ENCODE data around the gene CDH1. TPM values are rescaled to one million over a fixed set of nuclear protein-coding genes. Genes with fewer than 3 reads are reported as not detected.
A peak's percentile ranks its signal among the peaks of the same experiment; 100 is the strongest.

The CDH1 gene
- total RNA-seq, 1 donor from 2014 or later = 31.4 TPM

DNA sequence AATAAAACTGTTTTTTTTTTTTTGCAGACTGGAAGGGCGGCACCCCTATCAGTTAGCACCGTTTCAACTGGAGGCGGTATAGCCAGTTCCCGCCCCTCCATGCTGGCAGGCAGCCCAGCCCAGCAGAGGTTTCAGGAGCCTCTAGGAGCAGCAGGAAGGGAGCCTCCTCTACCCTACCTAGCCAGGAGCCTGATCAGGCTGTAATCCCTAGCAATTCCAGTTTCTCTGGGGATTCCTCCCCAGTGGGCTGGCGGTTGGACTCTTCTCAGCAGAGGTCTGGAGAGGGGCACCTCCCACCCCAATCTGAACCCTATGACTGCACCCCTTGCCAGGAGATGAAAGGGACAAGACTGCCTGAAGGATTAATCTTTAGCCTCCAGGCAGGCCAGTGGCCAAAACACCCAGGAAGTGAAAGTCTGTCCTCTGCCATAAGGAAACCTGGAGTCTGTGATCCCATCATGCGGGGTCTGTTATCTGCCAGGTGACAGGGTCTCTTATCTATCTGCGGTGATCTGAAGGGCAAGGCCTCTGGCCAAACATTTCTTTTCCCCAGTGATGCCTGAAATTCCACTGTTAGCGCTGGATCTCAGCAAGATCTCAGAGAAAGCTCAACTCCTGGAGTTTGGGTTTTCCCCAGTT is 4.9 kb upstream of the CDH1 start:
- DNase-seq (ENCODE audit: low read depth) = peak; percentile 48

- DNase-seq (ENCODE audit: low read depth) = no peak
These were observed 4.2 kb upstream of the CDH1 start for GRCh38 chr16:68732741-68733399.

GRCh38 chr16:68733570-68733969 is 3.5 kb upstream of the CDH1 start:
- DNase-seq (ENCODE audit: low read depth) = no peak

DNA sequence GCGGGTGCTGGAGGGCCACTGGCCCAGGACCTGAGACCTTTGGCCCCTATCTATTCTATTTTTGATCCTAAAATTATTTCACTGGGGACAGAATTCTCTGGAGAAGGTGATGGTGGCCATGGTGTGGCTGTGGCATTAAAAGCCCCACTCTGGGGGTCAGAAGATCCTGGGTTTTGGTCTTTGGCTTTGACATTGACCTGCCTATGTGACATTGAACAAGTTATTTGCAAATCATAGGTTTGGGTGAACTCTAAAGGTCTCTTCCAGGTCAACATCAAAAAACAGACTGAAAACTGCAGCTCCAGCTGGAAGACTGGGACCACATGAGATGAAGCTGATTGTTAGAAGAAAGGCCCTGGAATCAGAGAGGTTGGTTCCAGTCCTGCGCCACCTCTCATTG is 2.3 kb upstream of the CDH1 start:
- DNase-seq (ENCODE audit: low read depth) = no peak

DNA sequence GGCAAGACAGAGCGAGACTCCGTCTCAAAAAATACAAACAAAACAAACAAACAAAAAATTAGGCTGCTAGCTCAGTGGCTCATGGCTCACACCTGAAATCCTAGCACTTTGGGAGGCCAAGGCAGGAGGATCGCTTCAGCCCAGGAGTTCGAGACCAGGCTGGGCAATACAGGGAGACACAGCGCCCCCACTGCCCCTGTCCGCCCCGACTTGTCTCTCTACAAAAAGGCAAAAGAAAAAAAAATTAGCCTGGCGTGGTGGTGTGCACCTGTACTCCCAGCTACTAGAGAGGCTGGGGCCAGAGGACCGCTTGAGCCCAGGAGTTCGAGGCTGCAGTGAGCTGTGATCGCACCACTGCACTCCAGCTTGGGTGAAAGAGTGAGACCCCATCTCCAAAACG is 531 bp upstream of the CDH1 start:
- DNase-seq (ENCODE audit: low read depth) = no peak

DNA sequence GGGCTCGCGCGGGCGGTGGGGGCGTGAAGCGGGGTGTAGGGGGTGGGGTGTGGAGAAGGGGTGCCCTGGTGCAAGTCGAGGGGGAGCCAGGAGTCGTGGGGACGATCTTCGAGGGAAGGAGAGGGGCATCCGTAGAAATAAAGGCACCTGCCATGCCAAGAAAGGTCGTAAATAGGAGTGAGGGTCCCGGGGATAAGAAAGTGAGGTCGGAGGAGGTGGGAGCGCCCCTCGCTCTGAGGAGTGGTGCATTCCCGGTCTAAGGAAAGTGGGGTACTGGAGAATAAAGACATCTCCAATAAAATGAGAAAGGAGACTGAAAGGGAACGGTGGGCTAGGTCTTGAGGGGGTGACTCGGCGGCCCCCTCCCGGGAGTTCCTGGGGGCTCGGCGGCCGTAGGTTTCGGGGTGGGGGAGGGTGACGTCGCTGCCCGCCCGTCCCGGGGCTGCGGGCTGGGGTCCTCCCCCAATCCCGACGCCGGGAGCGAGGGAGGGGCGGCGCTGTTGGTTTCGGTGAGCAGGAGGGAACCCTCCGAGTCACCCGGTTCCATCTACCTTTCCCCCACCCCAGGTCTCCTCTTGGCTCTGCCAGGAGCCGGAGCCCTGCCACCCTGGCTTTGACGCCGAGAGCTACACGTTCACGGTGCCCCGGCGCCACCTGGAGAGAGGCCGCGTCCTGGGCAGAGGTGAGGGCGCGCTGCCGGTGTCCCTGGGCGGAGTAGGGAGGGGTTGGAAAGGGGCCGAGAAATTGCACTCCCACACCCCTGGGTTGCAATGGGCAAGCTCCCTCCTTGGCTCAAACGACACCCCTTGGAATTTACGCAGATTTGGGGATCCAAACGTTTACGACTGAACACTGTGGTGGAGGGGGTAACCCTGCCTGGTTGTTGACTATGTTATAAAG is 888 bp downstream of the CDH1 start:
- DNase-seq (ENCODE audit: low read depth) = no peak

- peak; percentile 81 for DNase-seq (ENCODE audit: low read depth)
These were observed 3.0 kb downstream of the CDH1 start for GRCh38 chr16:68739964-68740627.

DNA sequence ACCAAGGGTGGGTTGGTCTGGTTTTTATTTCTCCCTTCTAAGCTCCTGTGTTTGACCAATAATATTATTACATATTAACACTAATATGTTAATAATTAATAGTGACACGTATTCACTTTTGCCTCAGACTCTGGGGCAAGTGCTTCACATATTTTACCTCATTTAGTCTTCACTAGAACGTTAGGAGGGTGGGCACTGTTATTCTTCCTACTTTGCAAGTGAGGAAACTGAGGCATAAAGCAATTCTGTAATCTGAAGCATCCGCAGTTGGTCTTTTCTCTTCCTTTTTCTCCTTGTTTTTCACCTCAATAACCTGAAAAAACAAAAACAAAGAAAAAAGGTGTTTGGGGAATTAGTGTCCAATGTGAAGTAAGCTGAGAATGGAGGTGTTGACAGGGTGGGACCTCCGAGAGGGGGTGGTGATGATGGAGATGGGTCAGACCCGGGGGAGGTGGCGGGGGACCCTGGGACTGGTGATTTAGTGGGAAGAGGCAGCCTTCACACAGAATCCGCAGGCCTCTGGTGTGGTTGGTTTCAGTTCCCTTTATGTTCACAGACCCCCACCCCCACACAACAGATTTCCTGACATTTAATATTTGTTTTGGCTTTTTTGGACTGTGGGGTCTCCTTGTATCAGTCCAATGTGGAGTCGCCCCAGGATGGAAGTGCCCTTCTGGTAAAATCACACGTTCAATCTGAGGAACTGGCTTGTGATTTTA is 3.7 kb downstream of the CDH1 start:
- no peak for DNase-seq (ENCODE audit: low read depth)

GRCh38 chr16:68743664-68744063 is 6.6 kb downstream of the CDH1 start:
- DNase-seq (ENCODE audit: low read depth) = no peak

- peak; percentile 83 for DNase-seq (ENCODE audit: low read depth)
These were observed 7.7 kb downstream of the CDH1 start for GRCh38 chr16:68744744-68745280.

GRCh38 chr16:68746951-68747350 is 9.9 kb downstream of the CDH1 start:
- no peak for DNase-seq (ENCODE audit: low read depth)

- DNase-seq (ENCODE audit: low read depth) = no peak
These were observed 12.3 kb downstream of the CDH1 start for GRCh38 chr16:68749432-68749831.

DNA sequence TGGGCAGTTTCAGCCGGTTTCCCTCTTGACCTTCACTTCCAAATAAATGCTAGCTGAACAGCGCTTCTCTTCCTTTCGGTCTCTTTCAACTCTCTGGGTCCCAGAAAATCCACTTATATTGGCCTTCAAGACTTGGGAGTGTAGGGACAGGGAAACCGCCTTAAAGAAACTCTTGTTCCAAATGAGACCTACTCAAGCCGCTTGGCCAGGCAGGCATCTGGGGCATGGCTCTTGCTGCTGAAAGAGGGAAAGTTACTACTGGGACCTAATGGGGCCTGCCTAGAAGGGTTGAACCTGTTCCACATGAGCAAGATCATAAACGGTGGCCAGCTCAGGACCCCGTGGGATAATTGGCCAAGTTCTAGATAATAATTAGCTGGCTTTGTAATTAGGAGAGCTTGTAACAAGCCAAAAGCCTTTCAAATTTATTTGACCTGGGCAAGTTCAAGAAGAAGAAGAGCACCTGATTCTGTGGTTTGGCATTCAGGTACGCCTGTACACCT is 13.2 kb downstream of the CDH1 start:
- DNase-seq (ENCODE audit: low read depth) = peak; percentile 79

- DNase-seq (ENCODE audit: low read depth) = no peak
These were observed 14.1 kb downstream of the CDH1 start for GRCh38 chr16:68751160-68751559.

- no peak for DNase-seq (ENCODE audit: low read depth)
These were observed 15.5 kb downstream of the CDH1 start for GRCh38 chr16:68752602-68753001.

DNA sequence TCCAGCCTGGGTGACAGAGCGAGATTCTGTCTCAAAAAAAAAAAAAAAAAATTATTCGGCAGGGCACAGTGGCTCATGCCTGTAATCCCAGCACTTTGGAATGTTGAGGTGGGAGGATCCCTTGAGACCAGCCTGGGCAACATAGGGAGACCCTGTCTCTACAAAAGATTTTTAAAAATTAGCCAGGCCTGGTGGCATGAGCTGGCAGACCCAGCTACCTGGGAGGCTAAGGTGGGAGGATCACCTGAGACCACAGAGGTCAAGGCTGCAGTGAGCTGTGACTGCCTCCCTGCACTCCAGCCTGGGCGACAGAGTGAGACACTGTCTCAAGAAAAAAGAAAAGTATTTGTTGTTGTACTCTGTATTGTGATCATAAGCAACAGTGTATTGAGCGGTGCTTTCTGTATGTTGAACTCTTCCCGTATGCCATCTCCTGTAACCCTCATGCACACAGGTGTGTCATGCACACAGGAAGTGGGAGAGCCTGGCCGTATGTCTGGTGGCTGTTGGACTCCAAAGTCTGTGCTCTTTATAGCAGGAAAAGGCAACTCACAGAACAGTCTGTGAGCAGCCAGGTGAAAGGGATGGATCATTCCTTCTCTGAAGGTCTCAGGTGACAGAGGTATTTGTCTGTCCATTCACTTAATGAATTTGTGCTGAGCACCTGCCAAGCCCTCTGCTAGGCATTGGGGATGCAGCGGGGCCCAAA is 17.1 kb downstream of the CDH1 start:
- peak; percentile 47 for DNase-seq (ENCODE audit: low read depth)

- DNase-seq (ENCODE audit: low read depth) = peak; percentile 78
These were observed 19.3 kb downstream of the CDH1 start for GRCh38 chr16:68756239-68756915.

- no peak for DNase-seq (ENCODE audit: low read depth)
These were observed 20.5 kb downstream of the CDH1 start for GRCh38 chr16:68757625-68757935.

DNA sequence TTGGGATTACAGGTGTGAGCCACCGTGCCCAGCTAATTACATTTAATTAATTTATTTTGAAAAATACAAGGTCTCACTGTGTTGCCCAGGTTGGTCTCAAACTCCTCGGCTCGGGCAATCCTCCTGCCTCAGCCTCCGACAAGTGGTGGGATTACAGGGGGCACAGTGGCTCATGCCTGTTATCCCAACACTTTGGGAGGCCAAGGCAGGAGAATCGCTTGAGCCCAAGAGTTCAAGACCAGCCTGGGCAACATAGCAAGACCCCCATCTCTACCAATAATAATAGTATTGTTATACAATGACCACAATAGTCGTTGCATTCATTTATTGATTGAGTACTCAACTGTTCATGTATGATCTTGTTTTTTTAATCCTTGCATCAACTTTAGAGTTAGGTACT is 22.0 kb downstream of the CDH1 start:
- no peak for DNase-seq (ENCODE audit: low read depth)

DNA sequence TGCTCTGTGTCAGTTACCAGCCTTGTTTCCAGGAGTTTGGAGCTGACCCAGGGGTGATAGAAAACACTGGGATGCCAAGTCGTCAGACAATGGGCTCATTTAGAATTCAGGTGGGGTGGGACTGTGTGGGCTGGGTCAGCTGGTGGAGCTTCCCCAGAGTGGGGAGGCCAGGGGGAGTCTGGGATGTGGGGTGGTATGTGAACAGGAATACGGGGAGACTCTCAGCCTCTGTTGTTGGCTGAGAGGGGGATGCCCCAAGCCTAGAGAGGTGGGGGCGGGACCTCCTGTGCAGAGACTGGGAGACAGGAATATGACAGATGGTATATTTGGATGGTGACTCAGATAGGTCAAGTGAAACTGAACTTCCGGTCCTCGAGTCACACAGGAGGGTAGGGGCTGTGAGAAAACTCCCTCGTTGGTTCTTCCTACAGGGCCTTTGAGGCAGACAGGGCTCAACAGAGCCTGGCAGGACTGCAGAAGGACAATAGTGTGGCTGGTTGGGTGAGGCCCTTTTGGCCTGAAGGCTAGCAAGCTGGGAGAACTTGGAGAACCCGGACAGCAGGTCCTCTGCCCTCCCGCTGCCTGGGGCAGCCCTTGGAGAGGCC is 23.7 kb downstream of the CDH1 start:
- peak; percentile 76 for DNase-seq (ENCODE audit: low read depth)

Data from renal cortical epithelial cell (primary cell).